ENCODE measurements around the gene NTF4.
A peak's percentile ranks its signal among the peaks of the same experiment; 100 is the strongest.

Gene NTF4

DNA sequence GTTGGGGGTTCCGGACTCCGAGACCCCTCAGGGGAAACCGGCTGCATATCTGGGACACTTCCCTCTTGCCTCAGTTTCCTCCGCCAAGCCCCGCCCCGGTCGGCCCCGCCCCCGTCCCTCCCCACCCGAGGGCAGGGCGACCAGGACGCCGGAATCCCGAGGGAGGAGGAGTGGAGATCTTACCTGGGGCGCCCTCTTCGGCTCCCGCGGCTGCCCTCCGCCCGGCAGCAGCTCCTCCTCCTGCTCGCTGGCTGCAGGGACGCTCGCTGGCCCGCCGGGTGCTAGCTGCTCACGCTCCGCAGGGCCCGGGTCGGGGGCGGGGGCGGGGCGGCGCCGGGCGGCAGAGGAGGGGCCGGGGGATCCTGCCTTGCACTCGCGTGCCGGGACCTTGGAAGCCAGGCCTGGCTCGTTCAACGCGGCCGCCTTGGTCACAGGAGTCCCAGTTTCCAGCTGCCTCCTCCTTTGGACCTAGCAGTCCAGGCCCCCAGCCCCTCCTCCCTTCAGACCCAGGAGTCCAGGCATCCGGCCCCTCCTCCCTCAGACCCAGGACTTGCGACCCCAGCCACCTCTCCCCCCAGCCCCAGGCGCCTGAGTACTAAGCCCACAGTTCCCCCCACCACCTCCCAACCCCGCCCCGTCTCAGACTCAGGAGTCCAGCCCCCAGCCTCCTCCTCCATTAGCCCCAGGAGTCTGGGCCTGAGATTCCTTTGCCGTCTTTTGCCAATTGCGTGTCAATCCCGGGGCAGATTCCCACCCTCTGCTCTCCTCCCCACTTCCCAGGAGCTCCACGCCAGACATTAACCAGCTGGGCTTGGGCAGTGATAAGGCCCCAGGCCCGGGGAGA, at the start of gene NTF4:
TSS of gene NTF4 (minus strand) at position 51 of the 844 bp plus-strand sequence. CDS start 2,821 bp downstream, outside the sequence.
- peak; percentile 70 for DNase-seq (ENCODE audit: insufficient read length, low spot score)
- peak; percentile 38 for FAIRE-seq

GRCh38 chr19:49113762-49114629, 49.4 kb upstream of the NTF4 start, which contains the start of gene LIN7B:
Gene LIN7B (plus strand): TSS chr19:49114370. CDS start chr19:49114405, 35 bp downstream.
- FAIRE-seq (peak; percentile 84), DNase-seq (ENCODE audit: insufficient read length, low spot score) (peak; percentile 85)

- DNase-seq (ENCODE audit: insufficient read length, low spot score), result no peak
- no peak for FAIRE-seq
Measured at GRCh38 chr19:49111218-49111998, 46.8 kb upstream of the NTF4 start.

- no peak for DNase-seq (ENCODE audit: insufficient read length, low spot score)
- no peak for FAIRE-seq
Measured at GRCh38 chr19:49110567-49110966, 45.9 kb upstream of the NTF4 start.

GRCh38 chr19:49109569-49110233, 45.1 kb upstream of the NTF4 start:
- DNase-seq (ENCODE audit: insufficient read length, low spot score) (no peak), FAIRE-seq (no peak)

- no peak for DNase-seq (ENCODE audit: insufficient read length, low spot score)
- FAIRE-seq, result no peak
Measured at GRCh38 chr19:49109051-49109450, 44.4 kb upstream of the NTF4 start.

DNA sequence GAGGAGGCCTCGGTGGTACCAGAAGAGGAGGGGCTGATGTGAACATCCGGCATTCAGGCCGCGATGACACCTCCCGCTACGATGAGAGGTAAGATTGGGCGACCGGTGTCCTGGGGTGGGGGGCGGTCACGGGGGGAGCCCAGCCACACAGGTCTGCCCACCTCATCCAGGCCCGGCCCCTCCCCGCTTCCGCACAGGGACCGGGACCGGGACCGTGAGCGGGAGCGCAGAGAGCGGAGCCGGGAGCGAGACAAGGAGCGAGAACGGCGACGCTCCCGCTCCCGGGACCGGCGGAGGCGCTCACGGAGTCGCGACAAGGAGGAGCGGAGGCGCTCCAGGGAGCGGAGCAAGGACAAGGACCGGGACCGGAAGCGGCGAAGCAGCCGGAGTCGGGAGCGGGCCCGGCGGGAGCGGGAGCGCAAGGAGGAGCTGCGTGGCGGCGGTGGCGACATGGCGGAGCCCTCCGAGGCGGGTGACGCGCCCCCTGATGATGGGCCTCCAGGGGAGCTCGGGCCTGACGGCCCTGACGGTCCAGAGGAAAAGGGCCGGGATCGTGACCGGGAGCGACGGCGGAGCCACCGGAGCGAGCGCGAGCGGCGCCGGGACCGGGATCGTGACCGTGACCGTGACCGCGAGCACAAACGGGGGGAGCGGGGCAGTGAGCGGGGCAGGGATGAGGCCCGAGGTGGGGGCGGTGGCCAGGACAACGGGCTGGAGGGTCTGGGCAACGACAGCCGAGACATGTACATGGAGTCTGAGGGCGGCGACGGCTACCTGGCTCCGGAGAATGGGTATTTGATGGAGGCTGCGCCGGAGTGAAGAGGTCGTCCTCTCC, 43.2 kb upstream of the NTF4 start:
- FAIRE-seq (no peak), DNase-seq (ENCODE audit: insufficient read length, low spot score) (no peak)

DNA sequence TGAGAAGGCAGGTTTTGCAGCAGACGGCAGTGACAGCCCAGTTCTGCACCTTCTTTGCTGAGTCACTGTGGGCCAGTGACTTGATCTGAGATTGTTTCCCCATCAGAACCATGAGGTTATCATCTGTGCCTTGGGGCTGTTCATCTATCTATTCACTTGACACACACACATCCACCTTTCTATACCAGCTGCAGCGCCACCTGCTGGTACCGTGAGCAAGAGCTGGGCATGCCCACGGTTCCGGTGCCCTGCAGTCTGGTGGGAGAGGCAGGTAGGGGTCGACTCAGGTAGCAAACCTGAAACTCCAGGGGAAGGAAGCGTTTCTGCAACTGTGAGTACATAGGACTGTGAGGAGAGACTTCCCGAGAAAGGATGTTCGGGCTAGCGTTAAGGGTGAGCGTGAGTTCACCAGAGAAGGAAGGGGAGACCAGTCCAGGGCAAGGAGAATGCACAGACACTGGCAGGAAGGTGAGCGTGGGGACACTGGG, 42.1 kb upstream of the NTF4 start:
- FAIRE-seq, result peak; percentile 83

DNA sequence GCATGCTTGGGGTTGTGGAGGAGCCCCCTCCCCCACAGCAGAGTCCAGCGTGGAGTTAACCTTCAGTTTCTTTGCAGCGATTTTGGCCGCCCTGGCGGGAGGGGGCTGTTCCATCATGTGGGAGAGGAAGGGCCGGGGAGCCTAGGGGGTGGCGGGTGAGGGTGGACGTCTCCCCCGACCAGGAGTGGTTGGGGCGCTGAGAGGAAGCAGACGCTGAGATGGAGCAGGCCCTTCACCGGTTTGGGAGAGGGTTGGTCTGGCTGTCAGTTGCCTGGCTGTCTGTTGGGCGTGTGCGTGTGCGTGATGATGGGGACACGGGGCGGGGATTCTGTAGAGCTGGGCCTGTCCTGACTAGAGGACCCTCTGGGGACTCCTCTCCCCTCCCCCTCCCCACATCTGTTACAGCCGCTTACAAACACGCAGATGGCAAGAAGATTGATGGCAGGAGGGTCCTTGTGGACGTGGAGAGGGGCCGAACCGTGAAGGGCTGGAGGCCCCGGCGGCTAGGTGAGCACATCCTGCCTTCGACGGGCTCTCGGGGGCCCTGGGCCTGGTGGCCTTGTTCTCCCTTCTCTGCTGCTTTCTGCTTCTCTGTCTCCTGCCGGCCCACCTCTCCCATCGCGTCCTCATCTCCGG, 39.7 kb upstream of the NTF4 start:
- FAIRE-seq, result no peak

More for the DNA sequence above, 42.1 kb upstream of the NTF4 start:
- DNase-seq (ENCODE audit: insufficient read length, low spot score), result peak; percentile 41

GRCh38 chr19:49103331-49104085, 38.9 kb upstream of the NTF4 start:
- DNase-seq (ENCODE audit: insufficient read length, low spot score) (no peak), FAIRE-seq (no peak)

More for the DNA sequence above, 39.7 kb upstream of the NTF4 start:
- no peak for DNase-seq (ENCODE audit: insufficient read length, low spot score)

DNA sequence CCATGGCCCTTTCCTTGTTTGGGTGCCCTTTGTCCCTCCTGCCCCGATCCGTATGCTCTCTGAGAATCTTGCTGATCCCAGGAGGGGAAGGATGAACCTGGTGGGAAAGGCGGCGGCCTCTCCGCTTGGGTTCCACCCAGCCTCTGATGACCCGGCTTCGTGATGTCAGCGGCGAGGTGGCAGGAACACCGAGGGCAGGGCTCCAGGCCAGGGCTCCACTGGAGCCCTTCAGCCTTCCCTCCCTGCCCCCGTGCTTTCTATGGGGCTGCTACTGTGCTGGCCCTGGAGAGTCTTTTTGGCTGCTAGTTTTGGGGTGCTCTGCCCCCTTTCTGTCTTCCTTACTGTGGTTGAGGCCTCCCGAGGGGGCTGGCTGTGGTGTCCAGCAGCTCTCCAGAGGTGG, 37.7 kb upstream of the NTF4 start:
- DNase-seq (ENCODE audit: insufficient read length, low spot score) (no peak), FAIRE-seq (no peak)

DNA sequence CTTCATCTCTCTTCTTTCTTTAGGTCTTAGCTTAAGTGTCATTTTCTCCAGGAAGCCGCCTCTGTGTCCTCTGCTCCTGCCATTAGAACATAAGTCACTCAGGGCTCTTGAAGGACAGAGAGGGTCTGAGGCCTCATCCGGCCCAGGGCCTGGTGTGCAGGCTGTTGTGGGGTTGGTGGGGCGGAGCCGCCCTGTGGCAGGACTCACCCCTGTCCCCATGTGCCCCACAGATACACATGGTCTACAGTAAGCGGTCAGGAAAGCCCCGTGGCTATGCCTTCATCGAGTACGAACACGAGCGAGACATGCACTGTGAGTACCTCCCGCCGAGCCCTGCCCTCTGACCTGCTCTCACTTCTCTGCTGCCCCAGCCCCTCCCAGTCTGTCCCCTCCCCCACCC, 36.5 kb upstream of the NTF4 start:
- no peak for DNase-seq (ENCODE audit: insufficient read length, low spot score)
- no peak for FAIRE-seq

- FAIRE-seq, result no peak
- no peak for DNase-seq (ENCODE audit: insufficient read length, low spot score)
Measured at GRCh38 chr19:49098795-49099194, 34.2 kb upstream of the NTF4 start.

DNA sequence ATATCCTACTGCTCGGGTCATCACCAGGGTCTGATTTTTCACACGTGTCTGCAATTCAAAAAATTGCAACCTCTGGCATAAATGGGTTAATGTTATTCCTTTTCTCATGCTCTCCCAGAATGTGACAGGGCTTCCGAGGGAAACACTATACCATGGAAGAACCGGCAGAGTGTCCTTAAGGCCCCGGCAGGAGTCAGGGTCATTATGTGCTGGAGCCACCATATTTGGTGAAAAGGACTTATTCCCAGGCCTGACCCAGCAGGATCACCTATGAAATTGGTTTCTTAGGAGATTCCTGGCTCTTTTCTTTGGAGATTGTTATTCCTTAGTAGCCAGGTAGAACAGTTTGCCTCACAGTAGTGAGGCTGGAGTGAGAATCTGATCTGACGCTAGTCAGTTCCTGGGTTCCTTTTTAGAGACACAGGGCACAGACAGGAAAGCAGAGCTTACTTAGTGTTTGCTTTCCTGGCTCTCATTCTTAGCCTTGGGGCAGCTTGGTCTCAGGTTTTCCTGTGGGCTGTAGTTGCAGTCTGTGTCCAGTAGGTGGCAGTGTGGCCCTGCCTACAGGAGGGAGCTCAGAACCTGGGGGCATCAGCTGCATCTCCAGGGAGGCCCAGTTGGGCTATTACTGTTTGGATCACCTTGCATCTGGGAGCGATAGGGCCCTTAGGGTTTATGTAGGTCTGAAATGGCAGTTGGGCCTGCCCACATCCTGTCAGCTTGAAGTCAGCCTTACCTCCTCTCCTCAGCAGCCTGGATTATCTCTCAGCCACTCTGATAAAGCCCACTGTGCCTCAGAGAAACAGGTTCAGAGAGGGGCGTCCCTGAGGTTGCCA, 33.1 kb upstream of the NTF4 start:
- FAIRE-seq (peak; percentile 52), DNase-seq (ENCODE audit: insufficient read length, low spot score) (peak; percentile 71)

DNA sequence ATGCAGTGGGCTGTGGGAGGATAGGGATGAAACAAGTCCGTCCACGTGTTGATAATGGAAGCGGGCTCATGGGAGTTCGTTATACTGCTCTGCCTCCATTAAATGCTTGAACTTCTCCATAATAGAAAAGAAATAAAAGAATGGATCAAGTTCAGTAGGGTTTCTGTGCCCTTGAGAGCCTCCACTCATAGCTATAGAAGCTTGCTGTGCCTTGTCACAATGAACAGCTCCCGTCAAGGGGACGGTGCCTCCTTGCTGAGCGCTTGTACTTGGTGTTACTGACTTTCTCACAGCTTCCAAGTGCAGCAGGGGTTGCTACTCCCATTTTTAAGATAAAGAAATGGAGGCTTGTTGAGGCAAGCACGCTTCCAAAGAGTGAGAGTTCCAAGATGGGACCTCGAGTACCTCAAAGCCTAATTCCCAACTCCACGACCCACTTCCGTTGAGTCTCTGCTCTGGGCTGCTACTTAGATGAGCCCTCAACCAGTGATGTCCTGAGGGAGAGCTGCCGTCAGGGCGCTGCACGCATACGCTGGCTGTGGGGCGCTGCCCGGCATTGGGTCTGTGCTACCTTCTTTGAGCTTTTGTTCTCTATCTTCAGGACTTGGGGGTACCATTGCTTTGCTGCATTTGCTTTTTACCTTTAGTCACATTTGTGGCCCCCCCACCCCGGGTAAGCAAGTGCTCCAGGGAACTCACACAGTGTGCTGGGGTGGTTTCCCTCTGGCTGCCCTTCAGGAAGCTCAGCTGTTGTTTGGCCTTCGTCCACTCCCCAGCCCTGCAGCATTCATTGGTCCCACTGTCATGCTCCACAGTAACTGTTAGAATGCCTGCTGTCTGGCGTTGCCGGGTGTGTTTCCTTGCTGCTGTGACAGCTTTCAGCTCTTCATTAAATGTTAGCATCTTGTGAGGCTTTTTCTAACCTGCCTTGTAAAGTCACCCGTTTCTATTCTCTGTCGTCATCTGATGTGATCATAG, 30.2 kb upstream of the NTF4 start:
- no peak for FAIRE-seq
- no peak for DNase-seq (ENCODE audit: insufficient read length, low spot score)

DNA sequence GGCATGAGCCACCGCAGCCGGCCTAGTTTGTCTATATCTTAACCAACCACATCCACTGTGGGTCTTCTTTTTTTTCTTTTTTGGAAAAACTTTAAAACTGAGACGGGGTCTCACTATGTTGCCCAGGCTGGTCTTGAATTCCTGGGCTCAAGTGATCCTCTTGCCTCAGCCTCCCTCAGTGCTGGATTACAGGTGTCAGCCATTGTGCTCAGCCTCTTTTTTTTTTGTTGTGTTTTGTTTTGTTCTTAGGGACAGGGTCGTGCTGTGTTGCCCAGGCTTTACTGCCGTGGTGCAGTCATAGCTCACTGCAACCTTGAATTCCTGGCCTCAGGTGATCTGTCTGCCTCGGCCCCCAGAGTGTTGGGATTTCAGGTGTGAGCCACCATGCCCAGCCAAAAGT, 28.1 kb upstream of the NTF4 start:
- DNase-seq (ENCODE audit: insufficient read length, low spot score) (no peak), FAIRE-seq (no peak)

All from HTR-8/SVneo (cell line).